IMR-90 (cell line): ENCODE results near the gene MTFR1L. TPM values are rescaled to one million over a fixed set of nuclear protein-coding genes. Genes with fewer than 3 reads are reported as not detected.

ENCODE experiments used
- ATAC-seq: fragments of 200-7000 bp; cut with Tn5 transposase; 2 replicates; pipeline ENCODE4 v1.9.1; 2020; ENCODE audit warnings: low read depth, mild to moderate bottlenecking, moderate library complexity
- BruUV-seq: library from RNA; stranded (reverse); fragments of 400-500 nt; replicated peaks from 2 replicates; lab custom pipeline; 2021; lab: Mats Ljungman, UMichigan
- CTCF ChIA-PET: fragments of 300-600 bp; formaldehyde crosslinking; extraction: SDS; loops from one replicate; lab custom pipeline; 2021; ENCODE audit warnings: antibody characterized with exemption; lab: Yijun Ruan, JAX
- POLR2A ChIA-PET: fragments of 300-600 bp; sonication (Branson Sonifier 250); formaldehyde crosslinking; loops from one replicate; lab custom pipeline; 2022; ENCODE audit warnings: antibody characterized with exemption; ENCODE audit not compliant: unreplicated experiment; lab: Charles Lee
- DNase-seq: peaks from one replicate; pipeline ENCODE4 v3.0.0; 2013
- H2AFZ ChIP-seq: replicated peaks from 2 replicates; pipeline ENCODE3; 2013; ENCODE audit warnings: low read length, mild to moderate bottlenecking; ENCODE audit not compliant: poor library complexity
- H2AK5ac ChIP-seq: 2 replicates; pipeline ENCODE4 v1.6.1; 2013; ENCODE audit warnings: low read depth, low read length, inconsistent platforms
- H2AK9ac ChIP-seq: replicated peaks from 2 replicates; pipeline ENCODE3; 2013; ENCODE audit warnings: mild to moderate bottlenecking, low read depth, low read length, moderate library complexity; ENCODE audit not compliant: poor library complexity
- H2BK120ac ChIP-seq: 2 replicates; pipeline ENCODE4 v1.6.1; 2013; ENCODE audit warnings: low read depth, low read length, inconsistent platforms
- H2BK15ac ChIP-seq: 3 replicates; pipeline ENCODE4 v1.6.1; 2013; ENCODE audit warnings: low read depth, low read length, inconsistent platforms
- H2BK20ac ChIP-seq: 2 replicates; pipeline ENCODE4 v1.6.1; 2013; ENCODE audit warnings: low read depth, mild to moderate bottlenecking, inconsistent platforms, low read length, moderate library complexity
- H2BK5ac ChIP-seq: 2 replicates; pipeline ENCODE4 v1.6.1; 2013; ENCODE audit warnings: mild to moderate bottlenecking, low read depth, low read length, inconsistent platforms; ENCODE audit not compliant: poor library complexity, severe bottlenecking
- H3K14ac ChIP-seq: replicated peaks from 2 replicates; pipeline ENCODE4 v1.6.1; 2013; ENCODE audit warnings: low read depth, low read length, inconsistent platforms
- H3K18ac ChIP-seq: 2 replicates; pipeline ENCODE4 v1.6.1; 2013; ENCODE audit warnings: low read depth, low read length, control low read depth
- H3K23ac ChIP-seq: 2 replicates; pipeline ENCODE4 v1.6.1; 2013; ENCODE audit warnings: low read depth, low read length, inconsistent platforms
- H3K27ac ChIP-seq: 2 replicates; pipeline ENCODE4 v1.5.1; 2013; ENCODE audit warnings: mild to moderate bottlenecking, control low read depth, low read length; ENCODE audit not compliant: insufficient read depth
- H3K27me3 ChIP-seq: 2 replicates; pipeline ENCODE4 v1.6.1; 2013; ENCODE audit warnings: low read length; ENCODE audit not compliant: control insufficient read depth, insufficient read depth
- H3K36me3 ChIP-seq: 2 replicates; pipeline ENCODE4 v1.6.1; 2013; ENCODE audit warnings: low read length, mixed read lengths; ENCODE audit not compliant: control insufficient read depth, insufficient read depth
- H3K4ac ChIP-seq: 2 replicates; pipeline ENCODE4 v1.6.1; 2013; ENCODE audit warnings: low read depth, low read length, inconsistent platforms
- H3K4me1 ChIP-seq: 2 replicates; pipeline ENCODE4 v1.6.1; 2013; ENCODE audit warnings: low read length, mixed read lengths; ENCODE audit not compliant: control insufficient read depth, insufficient read depth
- H3K4me2 ChIP-seq: 2 replicates; pipeline ENCODE4 v1.6.1; 2013; ENCODE audit warnings: low read depth, mild to moderate bottlenecking, control low read depth, low read length, moderate library complexity
- H3K4me3 ChIP-seq: 2 replicates; pipeline ENCODE4 v1.5.1; 2013; ENCODE audit warnings: low read depth, mild to moderate bottlenecking, control low read depth, low read length, moderate library complexity; ENCODE audit not compliant: insufficient read depth
- H3K56ac ChIP-seq: 2 replicates; pipeline ENCODE4 v1.6.1; 2013; ENCODE audit warnings: low read length, inconsistent platforms; ENCODE audit not compliant: insufficient read depth; ENCODE audit errors: extremely low read depth
- H3K79me1 ChIP-seq, 2 experiments: 2 replicates each; pipeline ENCODE4 v1.6.1; 2013; ENCODE audit warnings: low read length in 2 of 2, inconsistent platforms in 1 of 2, low read depth in 1 of 2
- H3K9ac ChIP-seq: 2 replicates; pipeline ENCODE4 v1.6.1; 2013; ENCODE audit warnings: low read depth, low read length, control low read depth
- H3K9me1 ChIP-seq: 2 replicates; pipeline ENCODE4 v1.6.1; 2013; ENCODE audit warnings: low read length, inconsistent platforms; ENCODE audit not compliant: insufficient read depth
- H3K9me3 ChIP-seq: 2 replicates; pipeline ENCODE4 v1.6.1; 2013; ENCODE audit warnings: low read length; ENCODE audit not compliant: control insufficient read depth, insufficient read depth
- H4K20me1 ChIP-seq: 2 replicates; pipeline ENCODE4 v1.6.1; 2013; ENCODE audit warnings: low read length, inconsistent platforms; ENCODE audit not compliant: insufficient read depth
- H4K5ac ChIP-seq: 2 replicates; pipeline ENCODE4 v1.6.1; 2013; ENCODE audit warnings: mild to moderate bottlenecking, low read depth, low read length, control low read depth
- H4K8ac ChIP-seq, 2 experiments: 2 replicates each; pipeline ENCODE4 v1.6.1; 2013; ENCODE audit warnings: low read depth in 2 of 2, low read length in 2 of 2, control low read depth in 1 of 2, inconsistent platforms in 1 of 2
- H4K91ac ChIP-seq: 2 replicates; pipeline ENCODE4 v1.6.1; 2013; ENCODE audit warnings: low read depth, low read length, inconsistent platforms; ENCODE audit not compliant: insufficient read depth
- BHLHE40 ChIP-seq: fragments of 150-350 bp; IDR thresholded peaks from 2 replicates; pipeline ENCODE4 v1.6.1; 2016; ENCODE audit warnings: mild to moderate bottlenecking, low read depth, low read length
- CEBPB ChIP-seq: IDR thresholded peaks from 2 replicates; pipeline ENCODE4 v1.6.1; 2012; ENCODE audit warnings: low read depth, low read length, improper control_type of control experiment
- CHD1 ChIP-seq: IDR thresholded peaks from 2 replicates; pipeline ENCODE4 v1.6.1; 2012; ENCODE audit warnings: low read depth, low read length, improper control_type of control experiment
- CTCF ChIP-seq: conservative IDR thresholded peaks from 2 replicates; pipeline ENCODE4 v1.5.1; 2012; ENCODE audit warnings: mild to moderate bottlenecking, low read depth, low read length, improper control_type of control experiment
- ELK1 ChIP-seq: fragments of 150-350 bp; IDR thresholded peaks from 2 replicates; pipeline ENCODE4 v1.6.1; 2016; ENCODE audit warnings: low read depth, mild to moderate bottlenecking, low read length, moderate library complexity, borderline replicate concordance
- FOS ChIP-seq: fragments of 150-350 bp; IDR thresholded peaks from 2 replicates; pipeline ENCODE4 v1.6.1; 2016; ENCODE audit warnings: low read depth, low read length
- MAFK ChIP-seq: IDR thresholded peaks from 2 replicates; pipeline ENCODE4 v1.6.1; 2012; ENCODE audit warnings: low read depth, low read length, improper control_type of control experiment
- MAZ ChIP-seq: IDR thresholded peaks from 2 replicates; pipeline ENCODE4 v1.6.1; 2012; ENCODE audit warnings: low read depth, mild to moderate bottlenecking, low read length, improper control_type of control experiment, moderate library complexity, borderline replicate concordance
- MXI1 ChIP-seq: IDR thresholded peaks from 2 replicates; pipeline ENCODE4 v1.6.1; 2012; ENCODE audit warnings: low read depth, mild to moderate bottlenecking, low read length, moderate library complexity, borderline replicate concordance
- NFE2L2 ChIP-seq: fragments of 150-350 bp; IDR thresholded peaks from 2 replicates; pipeline ENCODE4 v1.6.1; 2016; ENCODE audit warnings: low read depth, mild to moderate bottlenecking, low read length
- POLR2A ChIP-seq: IDR thresholded peaks from 2 replicates; pipeline ENCODE4 v1.6.1; 2012; ENCODE audit warnings: mild to moderate bottlenecking, low read depth, low read length
- RAD21 ChIP-seq: IDR thresholded peaks from 2 replicates; pipeline ENCODE4 v1.6.1; 2012; ENCODE audit warnings: low read length, improper control_type of control experiment
- RCOR1 ChIP-seq: IDR thresholded peaks from 2 replicates; pipeline ENCODE4 v1.6.1; 2012; ENCODE audit warnings: mild to moderate bottlenecking, low read length, improper control_type of control experiment; ENCODE audit not compliant: insufficient replicate concordance
- RFX5 ChIP-seq: IDR thresholded peaks from 2 replicates; pipeline ENCODE4 v1.8.0; 2012; ENCODE audit warnings: low read depth, mild to moderate bottlenecking, low read length, moderate library complexity
- SMC3 ChIP-seq: fragments of 150-350 bp; IDR thresholded peaks from 2 replicates; pipeline ENCODE4 v1.6.1; 2016; ENCODE audit warnings: low read depth, mild to moderate bottlenecking, antibody characterized with exemption, low read length, moderate library complexity
- USF2 ChIP-seq: fragments of 150-350 bp; IDR thresholded peaks from 2 replicates; pipeline ENCODE4 v1.6.1; 2017; ENCODE audit warnings: mild to moderate bottlenecking, antibody characterized with exemption, low read length, low read depth
- WGBS, 2 experiments: methylation state at CpG; one replicate each; pipeline versions ENCODE4 v1.1.5 to v1.1.7; 2013; ENCODE audit warnings: missing lambda C conversion rate in 2 of 2; ENCODE audit not compliant: insufficient read length in 1 of 2; ENCODE audit errors: extremely low coverage in 2 of 2; 5-methylcytosine and 5-hydroxymethylcytosine counted together
- dilution Hi-C: fragments of 300-500 bp; cut with HindIII; formaldehyde crosslinking; loops from one replicate; pipeline ENCODE4 v1.14.3; 2018; ENCODE audit warnings: low sequenced_read_pairs; ENCODE audit not compliant: unreplicated experiment
- in situ Hi-C: fragments of 300-500 bp; cut with MboI; formaldehyde crosslinking; loops from 3 replicates; pipeline ENCODE4 v1.14.3; 2019; ENCODE audit warnings: low sequenced_read_pairs, inconsistent platforms, mixed read lengths
- intact Hi-C: fragments of 100-400 bp; cut with micrococcal nuclease; formaldehyde crosslinking; loops from 2 replicates; pipeline ENCODE4 v1.10.0; 2022
- polyA plus RNA-seq, 3 experiments: library from polyadenylated mRNA; depleted of rRNA; stranded (reverse); fragments of >200 nt; gene quantifications; 2 replicates each; pipeline ENCODE4 v1.2.3, GENCODE V29; 2012; ENCODE audit warnings: low replicate concordance in 1 of 3
- total RNA-seq: library from RNA; depleted of rRNA; stranded (reverse); fragments of >200 nt; gene quantifications from 2 replicates; pipeline ENCODE4 v1.2.3, GENCODE V29; 2012

MTFR1L gene
- total and polyA plus RNA-seq, 2 of the 4 experiments (the other 2 are of a cell fraction), result 69.1 to 69.7 TPM

- no CpG with 5 or more reads among the region's 2 CpGs for WGBS, 2 experiments
- H2AK5ac ChIP-seq, result no peak overlapping the region
These were observed 5.9 kb downstream of the MTFR1L start for GRCh38 chr1:25825605-25826004.

More at GRCh38 chr1:25825605-25826004, 5.9 kb downstream of the MTFR1L start:
- ATAC-seq (no peak), DNase-seq (no peak)
- H4K91ac ChIP-seq, result no peak overlapping the region
- in situ Hi-C loops (loop anchor here (10.0 kb wide), 1 partner anchor 169 kb away; the partner anchor contains the start of gene PAFAH2), dilution Hi-C loops (no loop called here), intact Hi-C loops (no loop called here)
- no peak overlapping the region for H3K14ac ChIP-seq
- H4K5ac ChIP-seq, result no peak overlapping the region
- H3K27me3 ChIP-seq, result no peaks in the 10 kb centered on the region
- no peak overlapping the region for H2BK15ac ChIP-seq
- no peak overlapping the region for H2BK5ac ChIP-seq
- H2AFZ ChIP-seq, result no peak overlapping the region
- H3K4me2 ChIP-seq, result no peak overlapping the region
- H3K9me3 ChIP-seq, result no peaks in the 10 kb centered on the region
- no peak overlapping the region for H2AK9ac ChIP-seq
- TF ChIP-seq CHD1 (no peak), USF2 (no peak), MAFK (no peak), RAD21 (no peak), MAZ (no peak), RCOR1 (no peak), CEBPB (no peak), RFX5 (no peak), BHLHE40 (no peak), MXI1 (no peak), NFE2L2 (no peak), SMC3 (no peak), FOS (no peak), POLR2A (no peak), CTCF (no peak), ELK1 (no peak)
- peaks cover 10% of the 10 kb centered on the region for H3K4me1 ChIP-seq
- no peak overlapping the region for H3K4ac ChIP-seq
- peaks cover 31 to 61% of the 10 kb centered on the region in 2 experiments for H3K79me1 ChIP-seq
- H3K36me3 ChIP-seq, result peaks cover 46% of the 10 kb centered on the region
- no peak overlapping the region for H4K8ac ChIP-seq
- ChIA-PET CTCF (interaction anchor here (0.8 kb wide), 1 partner anchor 10 kb away, joined by 3 read pairs; no protein-coding TSS in a partner anchor), POLR2A (no interaction called here)
- no peak overlapping the region for H3K18ac ChIP-seq
- no peak overlapping the region for H3K4me3 ChIP-seq
- H3K27ac ChIP-seq, result no peak overlapping the region
- H2BK120ac ChIP-seq, result no peak overlapping the region
- no TSS peak for BruUV-seq
- no peak overlapping the region for H3K23ac ChIP-seq
- H3K9me1 ChIP-seq, result peaks cover 9% of the 10 kb centered on the region
- no peak overlapping the region for H3K56ac ChIP-seq
- H2BK20ac ChIP-seq, result no peak overlapping the region
- no peak overlapping the region for H3K9ac ChIP-seq
- peaks cover 23% of the 10 kb centered on the region; the same call in 1 of the 2 replicates for H4K20me1 ChIP-seq
